GM23338 (cell line): ENCODE data around the gene HIF3A. TPM values are rescaled to one million over a fixed set of nuclear protein-coding genes. Genes with fewer than 3 reads are reported as not detected.

Experiments used
- ATAC-seq: fragments of 200-7000 bp; cut with Tn5 transposase; 3 replicates; pipeline ENCODE4 v1.9.1; 2020
- DNase-seq: peaks from one replicate; pipeline ENCODE4 v3.0.0-alpha.2; 2015; ENCODE audit warnings: low spot score
- H2AFZ ChIP-seq: fragments of 200-600 bp; sonication (generic); 2 replicates; pipeline ENCODE4 v1.8.0; 2016; ENCODE audit warnings: antibody characterized with exemption, mild to moderate bottlenecking, moderate library complexity
- H3F3A ChIP-seq: fragments of 200-600 bp; sonication (generic); replicated peaks from 2 replicates; pipeline ENCODE4 v1.8.0; 2017; ENCODE audit warnings: antibody characterized with exemption, mixed run types, low read depth
- H3K27ac ChIP-seq: fragments of 200-600 bp; sonication (generic); 2 replicates; pipeline ENCODE4 v1.6.1; 2016; ENCODE audit warnings: low read depth
- H3K27me3 ChIP-seq: fragments of 200-600 bp; sonication (generic); 2 replicates; pipeline ENCODE4 v1.8.0; 2016; ENCODE audit warnings: mild to moderate bottlenecking, mixed run types, moderate library complexity; ENCODE audit not compliant: insufficient read depth
- H3K36me3 ChIP-seq: fragments of 200-600 bp; sonication (generic); 2 replicates; pipeline ENCODE4 v1.8.0; 2016; ENCODE audit warnings: mild to moderate bottlenecking; ENCODE audit not compliant: insufficient read depth
- H3K4me1 ChIP-seq: fragments of 200-600 bp; sonication (generic); 2 replicates; pipeline ENCODE4 v1.8.0; 2016; ENCODE audit warnings: mild to moderate bottlenecking, moderate library complexity; ENCODE audit not compliant: insufficient read depth
- H3K4me2 ChIP-seq: fragments of 200-600 bp; sonication (generic); 2 replicates; pipeline ENCODE4 v1.7.1; 2017; ENCODE audit warnings: mixed run types
- H3K4me3 ChIP-seq: fragments of 200-600 bp; sonication (generic); 2 replicates; pipeline ENCODE4 v1.6.1; 2016; ENCODE audit warnings: mixed run types
- H3K79me2 ChIP-seq: fragments of 200-600 bp; sonication (generic); replicated peaks from 2 replicates; pipeline ENCODE4 v1.8.0; 2017; ENCODE audit warnings: mild to moderate bottlenecking; ENCODE audit not compliant: insufficient read depth
- H3K9me2 ChIP-seq: fragments of 200-600 bp; sonication (generic); 2 replicates; pipeline ENCODE4 v1.8.0; 2017; ENCODE audit not compliant: insufficient read depth
- H4K20me1 ChIP-seq: fragments of 200-600 bp; sonication (generic); replicated peaks from 2 replicates; pipeline ENCODE4 v1.8.0; 2017; ENCODE audit warnings: mild to moderate bottlenecking; ENCODE audit not compliant: insufficient read depth
- H3K27ac Mint-ChIP-seq: 2 replicates; pipeline ENCODE4 v1.8.0; 2020; ENCODE audit warnings: inconsistent platforms, mild to moderate bottlenecking, moderate library complexity, mixed read lengths
- H3K27me3 Mint-ChIP-seq: 3 replicates; pipeline ENCODE4 v1.8.0; 2022; ENCODE audit warnings: low read depth, mild to moderate bottlenecking, moderate library complexity, mixed read lengths, inconsistent platforms; ENCODE audit not compliant: insufficient read depth, poor library complexity
- H3K36me3 Mint-ChIP-seq: 3 replicates; pipeline ENCODE4 v1.8.0; 2021; ENCODE audit warnings: low read depth, mild to moderate bottlenecking, inconsistent platforms, moderate library complexity, mixed read lengths
- H3K4me1 Mint-ChIP-seq: 3 replicates; pipeline ENCODE4 v1.8.0; 2020; ENCODE audit warnings: mild to moderate bottlenecking, inconsistent platforms, mixed read lengths
- H3K4me3 Mint-ChIP-seq: 3 replicates; pipeline ENCODE4 v1.8.0; 2021; ENCODE audit warnings: moderate library complexity, mild to moderate bottlenecking, inconsistent platforms, mixed read lengths
- H3K9me3 Mint-ChIP-seq: 3 replicates; pipeline ENCODE4 v1.8.0; 2020; ENCODE audit warnings: moderate library complexity, mild to moderate bottlenecking, inconsistent platforms, mixed read lengths
- CREB1 ChIP-seq: fragments of 250-450 bp; sonication (Bioruptor Pico); IDR thresholded peaks from 2 replicates; pipeline ENCODE4 v1.5.0; 2020; ENCODE audit warnings: low read depth, mild to moderate bottlenecking, moderate library complexity
- CTCF ChIP-seq, 2 experiments: fragments of 200-600 bp in 1 of 2; sonication (generic) in 1 of 2; conservative IDR thresholded peaks; 2 replicates each; pipeline versions ENCODE4 v1.5.1 to v1.6.1; 2016 to 2017; ENCODE audit warnings: antibody characterized with exemption in 2 of 2, low read depth in 2 of 2, mild to moderate bottlenecking in 2 of 2, moderate library complexity in 1 of 2
- EZH2phosphoT487 ChIP-seq: fragments of 200-600 bp; sonication (generic); IDR thresholded peaks from one replicate; pipeline ENCODE4 v1.8.1; 2018; ENCODE audit warnings: antibody characterized with exemption; ENCODE audit not compliant: unreplicated experiment
- JUNB ChIP-seq: IDR thresholded peaks from one replicate; pipeline ENCODE4 v1.6.1; 2016; ENCODE audit warnings: antibody characterized with exemption; ENCODE audit not compliant: unreplicated experiment
- NANOG ChIP-seq: IDR thresholded peaks from 2 replicates; pipeline ENCODE4 v1.6.1; 2016; ENCODE audit warnings: antibody characterized with exemption, borderline replicate concordance
- POLR2AphosphoS5 ChIP-seq: IDR thresholded peaks from 2 replicates; pipeline ENCODE4 v1.6.1; 2016; ENCODE audit warnings: antibody characterized with exemption, low read depth
- STAT1 ChIP-seq: IDR thresholded peaks from one replicate; pipeline ENCODE4 v1.6.1; 2016; ENCODE audit warnings: antibody characterized with exemption; ENCODE audit not compliant: unreplicated experiment
- ZNF114 ChIP-seq: fragments of 250-450 bp; sonication (Bioruptor Pico); IDR thresholded peaks from 2 replicates; pipeline ENCODE4 v1.5.0; 2020; ENCODE audit warnings: mild to moderate bottlenecking, moderate library complexity
- ZNF331 ChIP-seq: fragments of 250-450 bp; sonication (Bioruptor Pico); IDR thresholded peaks from 2 replicates; pipeline ENCODE4 v1.5.0; 2020; ENCODE audit warnings: low read depth, mild to moderate bottlenecking, moderate library complexity
- ZNF462 ChIP-seq: fragments of 250-450 bp; sonication (Bioruptor Pico); IDR thresholded peaks from 2 replicates; pipeline ENCODE4 v1.5.0; 2020; ENCODE audit warnings: mild to moderate bottlenecking, moderate library complexity
- polyA plus RNA-seq: library from polyadenylated mRNA; unstranded; fragments of >200 nt; fragmentation: Nextera tagmentation; extraction: Ambion mirVana; gene quantifications from 2 replicates; pipeline ENCODE4 v1.2.1, GENCODE V29; 2016
- total RNA-seq: library from RNA; depleted of rRNA; stranded (reverse); fragments of >200 nt; shearing (Covaris generic); gene quantifications from 2 replicates; pipeline ENCODE4 v1.2.3, GENCODE V29; 2014
- TF ChIP-seq, protein P1 (sequence below): IDR thresholded peaks from one replicate; pipeline ENCODE4 v1.6.1; 2018; ENCODE audit warnings: antibody characterized with exemption; ENCODE audit not compliant: unreplicated experiment
- TF ChIP-seq, protein P2 (sequence below): IDR thresholded peaks from 2 replicates; pipeline ENCODE4 v1.6.1; 2016; ENCODE audit warnings: antibody characterized with exemption

Gene HIF3A
- total and polyA plus RNA-seq, 2 experiments from 2014 or later: 20.4 to 70.5 TPM

GRCh38 chr19:46339446-46339845 is 42.6 kb downstream of the HIF3A start:
- H3K27ac ChIP-seq: no peak overlapping the region
- no peaks in the 10 kb centered on the region for H3K4me1 ChIP-seq
- DNase-seq: no peak
- H3K4me2 ChIP-seq: no peak overlapping the region
- peaks cover 5% of the 10 kb centered on the region; the same call in 1 of the 2 replicates for H3K27me3 ChIP-seq
- H3K36me3 ChIP-seq: no peaks in the 10 kb centered on the region
- no peak for TF ChIP-seq ZNF114 (CRISPR knock-in tag)
- TF ChIP-seq CTCF (conservative IDR thresholded peaks at IDR 0.05; ENCODE audit: low read depth in 2 of 2): no peak
- no peak for TF ChIP-seq ZNF331 (CRISPR knock-in tag)
- TF ChIP-seq POLR2AphosphoS5: no peak
- TF ChIP-seq, protein P1, sequence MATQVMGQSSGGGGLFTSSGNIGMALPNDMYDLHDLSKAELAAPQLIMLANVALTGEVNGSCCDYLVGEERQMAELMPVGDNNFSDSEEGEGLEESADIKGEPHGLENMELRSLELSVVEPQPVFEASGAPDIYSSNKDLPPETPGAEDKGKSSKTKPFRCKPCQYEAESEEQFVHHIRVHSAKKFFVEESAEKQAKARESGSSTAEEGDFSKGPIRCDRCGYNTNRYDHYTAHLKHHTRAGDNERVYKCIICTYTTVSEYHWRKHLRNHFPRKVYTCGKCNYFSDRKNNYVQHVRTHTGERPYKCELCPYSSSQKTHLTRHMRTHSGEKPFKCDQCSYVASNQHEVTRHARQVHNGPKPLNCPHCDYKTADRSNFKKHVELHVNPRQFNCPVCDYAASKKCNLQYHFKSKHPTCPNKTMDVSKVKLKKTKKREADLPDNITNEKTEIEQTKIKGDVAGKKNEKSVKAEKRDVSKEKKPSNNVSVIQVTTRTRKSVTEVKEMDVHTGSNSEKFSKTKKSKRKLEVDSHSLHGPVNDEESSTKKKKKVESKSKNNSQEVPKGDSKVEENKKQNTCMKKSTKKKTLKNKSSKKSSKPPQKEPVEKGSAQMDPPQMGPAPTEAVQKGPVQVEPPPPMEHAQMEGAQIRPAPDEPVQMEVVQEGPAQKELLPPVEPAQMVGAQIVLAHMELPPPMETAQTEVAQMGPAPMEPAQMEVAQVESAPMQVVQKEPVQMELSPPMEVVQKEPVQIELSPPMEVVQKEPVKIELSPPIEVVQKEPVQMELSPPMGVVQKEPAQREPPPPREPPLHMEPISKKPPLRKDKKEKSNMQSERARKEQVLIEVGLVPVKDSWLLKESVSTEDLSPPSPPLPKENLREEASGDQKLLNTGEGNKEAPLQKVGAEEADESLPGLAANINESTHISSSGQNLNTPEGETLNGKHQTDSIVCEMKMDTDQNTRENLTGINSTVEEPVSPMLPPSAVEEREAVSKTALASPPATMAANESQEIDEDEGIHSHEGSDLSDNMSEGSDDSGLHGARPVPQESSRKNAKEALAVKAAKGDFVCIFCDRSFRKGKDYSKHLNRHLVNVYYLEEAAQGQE: no peak
- no peak for TF ChIP-seq CREB1 (CRISPR knock-in tag)
- TF ChIP-seq EZH2phosphoT487: no peak
- no peak for TF ChIP-seq NANOG
- TF ChIP-seq ZNF462: no peak
- TF ChIP-seq, protein P2, sequence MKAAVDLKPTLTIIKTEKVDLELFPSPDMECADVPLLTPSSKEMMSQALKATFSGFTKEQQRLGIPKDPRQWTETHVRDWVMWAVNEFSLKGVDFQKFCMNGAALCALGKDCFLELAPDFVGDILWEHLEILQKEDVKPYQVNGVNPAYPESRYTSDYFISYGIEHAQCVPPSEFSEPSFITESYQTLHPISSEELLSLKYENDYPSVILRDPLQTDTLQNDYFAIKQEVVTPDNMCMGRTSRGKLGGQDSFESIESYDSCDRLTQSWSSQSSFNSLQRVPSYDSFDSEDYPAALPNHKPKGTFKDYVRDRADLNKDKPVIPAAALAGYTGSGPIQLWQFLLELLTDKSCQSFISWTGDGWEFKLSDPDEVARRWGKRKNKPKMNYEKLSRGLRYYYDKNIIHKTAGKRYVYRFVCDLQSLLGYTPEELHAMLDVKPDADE: no peak
- TF ChIP-seq JUNB: no peak
- TF ChIP-seq STAT1: no peak
- H3K4me3 ChIP-seq: no peak overlapping the region
- Mint-ChIP-seq H3K4me1 (peaks cover 2% of the 10 kb centered on the region; the same call in 1 of the 3 replicates), H3K4me3 (no peak overlapping the region; the same call in 2 of the 3 replicates), H3K27ac (no peak overlapping the region), H3K27me3 (peaks cover 4% of the 10 kb centered on the region), H3K9me3 (no peaks in the 10 kb centered on the region; the same call in 2 of the 3 replicates), H3K36me3 (peaks cover 9% of the 10 kb centered on the region; the same call in 2 of the 3 replicates)
- H2AFZ ChIP-seq: no peak overlapping the region
- no peaks in the 10 kb centered on the region for H3F3A ChIP-seq
- ATAC-seq: no peak
- no peaks in the 10 kb centered on the region for H4K20me1 ChIP-seq
- no peaks in the 10 kb centered on the region for H3K9me2 ChIP-seq
- H3K79me2 ChIP-seq: no peaks in the 10 kb centered on the region
